A549 (cell line): ENCODE data around the gene DYRK3. TPM values are rescaled to one million over a fixed set of nuclear protein-coding genes. Genes with fewer than 3 reads are reported as not detected.
"Not testable (repeated sequence)": the region's sequence is repeated elsewhere in the genome, so short reads cannot be mapped to it uniquely, and the experiment has no call there.

Experiments used
- ATAC-seq, 2 experiments: fragments of 200-7000 bp in 1 of 2; fragments of >200 bp in 1 of 2; cut with Nextera tagmentation in 1 of 2; cut with Tn5 transposase in 1 of 2; 3 replicates each; pipeline versions ENCODE4 v1.8.0 to v1.9.1; 2018 to 2020; ENCODE audit warnings: mild to moderate bottlenecking in 1 of 2, moderate library complexity in 1 of 2
- CTCF ChIA-PET: fragments of 300-600 bp; sonication (Branson Sonifier 250); formaldehyde crosslinking; extraction: SDS; loops from one replicate; lab custom pipeline; 2021; ENCODE audit warnings: antibody characterized with exemption, inconsistent platforms; lab: Yijun Ruan, JAX
- POLR2A ChIA-PET: fragments of 350-600 bp; formaldehyde crosslinking; extraction: SDS; loops from one replicate; lab custom pipeline; 2021; ENCODE audit warnings: antibody characterized with exemption, inconsistent platforms; lab: Yijun Ruan, JAX
- DNase-seq, 2 experiments: peaks; one replicate each; pipeline versions ENCODE4 v3.0.0 to v3.0.0-alpha.2; 2011 to 2016; ENCODE audit warnings: low read depth in 1 of 2, low spot score in 1 of 2
- FAIRE-seq: peaks from 2 replicates; lab custom pipeline; 2011; peaks lifted over from hg19 to GRCh38; lab: Jason Lieb, UNC
- H3K27ac ChIP-seq, 2 experiments: fragments of >200 bp; sonication (Bioruptor Twin); formaldehyde crosslinking; 3 replicates each; pipeline ENCODE4 v1.5.1; 2016 to 2017
- H3K4me1 ChIP-seq: fragments of >200 bp; sonication (Bioruptor Twin); formaldehyde crosslinking; 3 replicates; pipeline ENCODE4 v1.6.1; 2016
- H3K4me2 ChIP-seq: fragments of >200 bp; sonication (Bioruptor Twin); formaldehyde crosslinking; 3 replicates; pipeline ENCODE4 v1.6.1; 2016
- H3K4me3 ChIP-seq: fragments of >200 bp; sonication (Bioruptor Twin); formaldehyde crosslinking; 3 replicates; pipeline ENCODE4 v1.5.1; 2016
- H3K9me3 ChIP-seq: fragments of >200 bp; sonication (Bioruptor Twin); formaldehyde crosslinking; 3 replicates; pipeline ENCODE4 v1.6.1; 2016
- EP300 ChIP-seq, 2 experiments: fragments of >200 bp; sonication (Bioruptor Twin); formaldehyde crosslinking; IDR thresholded peaks; 2 replicates in 1 of 2; 3 replicates in 1 of 2; pipeline ENCODE4 v1.6.1; 2016 to 2017
- HDAC2 ChIP-seq: fragments of 200-600 bp; sonication (generic); IDR thresholded peaks from 2 replicates; pipeline ENCODE4 v1.6.1; 2016
- HOXA7 ChIP-seq: fragments of 250-450 bp; sonication (Bioruptor Pico); IDR thresholded peaks from 2 replicates; pipeline ENCODE4 v1.5.0; 2020; ENCODE audit warnings: mild to moderate bottlenecking, moderate library complexity
- HOXB13 ChIP-seq: fragments of 250-450 bp; sonication (Bioruptor Pico); IDR thresholded peaks from 2 replicates; pipeline ENCODE4 v1.5.0; 2020; ENCODE audit warnings: low read depth, mild to moderate bottlenecking, moderate library complexity
- HOXB5 ChIP-seq: fragments of 250-450 bp; sonication (Bioruptor Pico); IDR thresholded peaks from 2 replicates; pipeline ENCODE4 v1.5.0; 2020; ENCODE audit warnings: mild to moderate bottlenecking, moderate library complexity
- MAFK ChIP-seq: fragments of 450-650 bp; IDR thresholded peaks from 2 replicates; pipeline ENCODE4 v1.6.1; 2014; ENCODE audit not compliant: partially characterized antibody
- POLR2A ChIP-seq: IDR thresholded peaks from 2 replicates; pipeline ENCODE4 v1.6.1; 2012; ENCODE audit warnings: mild to moderate bottlenecking, low read length
- RNF2 ChIP-seq: fragments of 200-600 bp; sonication (generic); IDR thresholded peaks from 2 replicates; pipeline ENCODE4 v1.6.1; 2016; ENCODE audit warnings: low read depth, mild to moderate bottlenecking, antibody characterized with exemption, moderate library complexity, borderline replicate concordance
- SMC3 ChIP-seq: fragments of >200 bp; sonication (Bioruptor Twin); formaldehyde crosslinking; IDR thresholded peaks from 3 replicates; pipeline ENCODE4 v1.6.1; 2018; ENCODE audit warnings: inconsistent platforms
- TFCP2L1 ChIP-seq: fragments of 250-450 bp; sonication (Bioruptor Pico); IDR thresholded peaks from 2 replicates; pipeline ENCODE4 v1.5.0; 2021; ENCODE audit warnings: mild to moderate bottlenecking
- ZFP36 ChIP-seq: fragments of 450-650 bp; IDR thresholded peaks from 2 replicates; pipeline ENCODE4 v1.6.1; 2014; ENCODE audit warnings: borderline replicate concordance; ENCODE audit not compliant: partially characterized antibody
- WGBS: methylation state at CpG from one replicate; pipeline ENCODE4 v1.1.6; 2017; ENCODE audit errors: missing lambda C conversion rate; 5-methylcytosine and 5-hydroxymethylcytosine counted together
- polyA plus RNA-seq, 4 experiments: library from polyadenylated mRNA; depleted of rRNA in 3 of 4; stranded (reverse); fragments of >200 nt; fragmentation: RNase III in 1 of 4; extraction: RNeasy Plus Mini Kit Qiagen cat#74134 plus additional on column Dnase treatment in 1 of 4; gene quantifications; 2 replicates in 3 of 4; 3 replicates in 1 of 4; pipeline ENCODE4 v1.2.3, GENCODE V29; 2011 to 2017
- TF ChIP-seq, protein P1 (sequence below): fragments of >200 bp; sonication (Bioruptor Twin); formaldehyde crosslinking; IDR thresholded peaks from 3 replicates; pipeline ENCODE4 v1.5.1; 2016
- TF ChIP-seq, protein P2 (sequence below): IDR thresholded peaks from 2 replicates; pipeline ENCODE4 v1.6.1; 2012; ENCODE audit warnings: low read depth, borderline replicate concordance

Gene DYRK3
- polyA plus RNA-seq, 2 of the 4 experiments (the other 2 are of a cell fraction) = 7.3 to 8.7 TPM

GRCh38 chr1:206636671-206637070 lies 1.3 kb downstream of the DYRK3 start:
- FAIRE-seq (no peak), DNase-seq (no peak), ATAC-seq (no peak)
- ChIA-PET CTCF (interaction anchor here (1.1 to 19.0 kb wide), 5 partner anchors 13 to 89 kb away, joined by 3 to 452 read pairs (median 3); partner anchors contain the start of gene EIF2D), POLR2A (interaction anchor here (0.7 kb wide), 1 partner anchor 416 kb away, joined by 3 read pairs; no protein-coding TSS in a partner anchor)
- WGBS = 64% methylated on average over 4 of the region's 4 CpGs
- Histone ChIP-seq H3K4me3 (peak overlapping the region; percentile 91; the same call in 1 of the 3 replicates), H3K27ac (no peak overlapping the region), H3K4me2 (peak overlapping the region; percentile 98), H3K9me3 (no peaks in the 10 kb centered on the region), H3K4me1 (peaks cover 32% of the 10 kb centered on the region; the same call in 2 of the 3 replicates)
- TF ChIP-seq, protein P1, sequence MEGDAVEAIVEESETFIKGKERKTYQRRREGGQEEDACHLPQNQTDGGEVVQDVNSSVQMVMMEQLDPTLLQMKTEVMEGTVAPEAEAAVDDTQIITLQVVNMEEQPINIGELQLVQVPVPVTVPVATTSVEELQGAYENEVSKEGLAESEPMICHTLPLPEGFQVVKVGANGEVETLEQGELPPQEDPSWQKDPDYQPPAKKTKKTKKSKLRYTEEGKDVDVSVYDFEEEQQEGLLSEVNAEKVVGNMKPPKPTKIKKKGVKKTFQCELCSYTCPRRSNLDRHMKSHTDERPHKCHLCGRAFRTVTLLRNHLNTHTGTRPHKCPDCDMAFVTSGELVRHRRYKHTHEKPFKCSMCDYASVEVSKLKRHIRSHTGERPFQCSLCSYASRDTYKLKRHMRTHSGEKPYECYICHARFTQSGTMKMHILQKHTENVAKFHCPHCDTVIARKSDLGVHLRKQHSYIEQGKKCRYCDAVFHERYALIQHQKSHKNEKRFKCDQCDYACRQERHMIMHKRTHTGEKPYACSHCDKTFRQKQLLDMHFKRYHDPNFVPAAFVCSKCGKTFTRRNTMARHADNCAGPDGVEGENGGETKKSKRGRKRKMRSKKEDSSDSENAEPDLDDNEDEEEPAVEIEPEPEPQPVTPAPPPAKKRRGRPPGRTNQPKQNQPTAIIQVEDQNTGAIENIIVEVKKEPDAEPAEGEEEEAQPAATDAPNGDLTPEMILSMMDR = no peak
- TF ChIP-seq ZFP36 (no peak), RNF2 (no peak), HOXA7 (CRISPR knock-in tag) (no peak), POLR2A (no peak), EP300 (IDR thresholded peaks at IDR 0.05) (no peak), TFCP2L1 (CRISPR knock-in tag) (no peak), HOXB13 (CRISPR knock-in tag) (no peak)
- TF ChIP-seq, protein P2, sequence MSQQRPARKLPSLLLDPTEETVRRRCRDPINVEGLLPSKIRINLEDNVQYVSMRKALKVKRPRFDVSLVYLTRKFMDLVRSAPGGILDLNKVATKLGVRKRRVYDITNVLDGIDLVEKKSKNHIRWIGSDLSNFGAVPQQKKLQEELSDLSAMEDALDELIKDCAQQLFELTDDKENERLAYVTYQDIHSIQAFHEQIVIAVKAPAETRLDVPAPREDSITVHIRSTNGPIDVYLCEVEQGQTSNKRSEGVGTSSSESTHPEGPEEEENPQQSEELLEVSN = no peak

DNA sequence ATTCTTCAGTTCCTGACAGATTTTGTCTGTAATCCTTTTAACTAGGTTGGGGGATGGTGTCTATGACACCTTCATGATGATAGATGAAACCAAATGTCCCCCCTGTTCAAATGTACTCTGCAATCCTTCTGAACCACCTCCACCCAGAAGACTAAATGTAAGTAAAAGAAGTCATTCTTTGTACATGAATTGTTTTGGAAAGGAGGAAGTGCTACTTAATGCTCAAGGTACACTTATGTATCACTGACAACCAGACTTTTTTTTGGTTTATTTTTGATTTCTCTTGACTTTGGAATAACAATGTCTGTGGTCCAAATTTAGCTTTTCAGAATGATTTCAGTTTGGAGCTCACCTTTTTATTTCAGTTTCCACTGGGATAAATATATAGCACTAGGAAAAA lies 2.3 kb downstream of the DYRK3 start:
- TF ChIP-seq HOXB13 (CRISPR knock-in tag) = no peak
- no peak for TF ChIP-seq MAFK
- Histone ChIP-seq H3K9me3 (no peaks in the 10 kb centered on the region), H3K27ac (no peak overlapping the region), H3K4me2 (peak overlapping the region; percentile 98; the same call in 2 of the 3 replicates), H3K4me3 (no peak overlapping the region), H3K4me1 (peaks cover 32% of the 10 kb centered on the region; the same call in 2 of the 3 replicates)
- ChIA-PET POLR2A (interaction anchor here (0.6 kb wide), 1 partner anchor 27 kb away, joined by 3 read pairs; no protein-coding TSS in a partner anchor), CTCF (interaction anchor here (1.2 to 19.0 kb wide), 3 partner anchors 12 to 23 kb away, joined by 3 to 452 read pairs (median 3); no protein-coding TSS in a partner anchor)
- DNase-seq (no peak), ATAC-seq (no peak), FAIRE-seq (no peak)

GRCh38 chr1:206642074-206642473 lies 6.7 kb downstream of the DYRK3 start:
- POLR2A ChIA-PET, H3K27ac ChIP-seq, FAIRE-seq, ATAC-seq, H3K4me2 ChIP-seq, H3K9me3 ChIP-seq, H3K4me3 ChIP-seq, DNase-seq, H3K4me1 ChIP-seq: not testable (repeated sequence)
- CTCF ChIA-PET = interaction anchor here (19.0 kb wide), 1 partner anchor 19 kb away, joined by 452 read pairs; no protein-coding TSS in a partner anchor
- 91% methylated on average over 2 of the region's 2 CpGs for WGBS

DNA sequence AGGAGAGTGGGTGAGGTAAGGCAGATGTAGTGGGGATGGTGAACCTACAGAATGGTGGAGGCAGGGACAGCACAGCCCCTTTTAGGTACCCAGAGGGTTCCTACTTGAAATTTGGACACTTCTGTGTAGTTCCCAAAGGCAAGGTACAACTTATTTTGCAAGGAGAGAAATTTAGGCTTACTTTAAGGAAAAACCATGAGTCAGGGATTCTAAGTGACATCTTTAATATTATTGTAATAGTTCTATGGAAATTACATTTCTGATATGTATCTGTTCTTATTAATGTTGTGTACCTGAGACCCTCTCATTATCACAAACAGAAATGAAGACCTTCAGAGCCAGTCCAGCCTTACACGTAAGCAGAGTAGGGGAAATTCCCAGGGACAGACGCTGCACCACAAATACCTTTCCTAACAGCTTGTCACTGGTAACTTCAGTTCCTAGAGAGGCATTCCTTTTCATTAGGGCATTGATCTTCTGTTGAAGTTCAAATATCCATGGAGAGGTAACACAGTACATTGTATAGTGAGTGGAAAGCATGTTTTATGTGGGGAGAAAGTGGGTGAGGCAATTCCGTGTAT lies 7.9 kb downstream of the DYRK3 start:
- Histone ChIP-seq H3K27ac (no peak overlapping the region), H3K9me3 (no peaks in the 10 kb centered on the region), H3K4me1 (peaks cover 2% of the 10 kb centered on the region; the same call in 1 of the 3 replicates), H3K4me2 (no peak overlapping the region), H3K4me3 (no peak overlapping the region)
- DNase-seq (no peak), ATAC-seq (peak in 1 of 2 experiments; percentile 24; a peak in 2 of 6 replicates), FAIRE-seq (no peak)
- no peak for TF ChIP-seq HOXB5 (CRISPR knock-in tag)
- TF ChIP-seq SMC3 = no peak
- peak; percentile 63 for TF ChIP-seq MAFK
- TF ChIP-seq HDAC2 = no peak
- no peak for TF ChIP-seq TFCP2L1 (CRISPR knock-in tag)
- POLR2A ChIA-PET = no interaction called here
- WGBS = 87% methylated on average over 3 of the region's 3 CpGs
- CTCF ChIA-PET = interaction anchor here (1.0 to 4.0 kb wide), 3 partner anchors 17 to 269 kb away, joined by 3 to 23 read pairs (median 4); no protein-coding TSS in a partner anchor
